HG03095 (cell line): ENCODE data around the gene CAMK2A.
A peak's percentile ranks its signal among the peaks of the same experiment; 100 is the strongest.

ENCODE experiments used
- ATAC-seq: cut with Tn5 transposase; IDR thresholded peaks from one replicate; pipeline ENCODE4 v1.9.1; 2021; ENCODE audit warnings: moderate library complexity; ENCODE audit not compliant: unreplicated experiment

CAMK2A gene

DNA sequence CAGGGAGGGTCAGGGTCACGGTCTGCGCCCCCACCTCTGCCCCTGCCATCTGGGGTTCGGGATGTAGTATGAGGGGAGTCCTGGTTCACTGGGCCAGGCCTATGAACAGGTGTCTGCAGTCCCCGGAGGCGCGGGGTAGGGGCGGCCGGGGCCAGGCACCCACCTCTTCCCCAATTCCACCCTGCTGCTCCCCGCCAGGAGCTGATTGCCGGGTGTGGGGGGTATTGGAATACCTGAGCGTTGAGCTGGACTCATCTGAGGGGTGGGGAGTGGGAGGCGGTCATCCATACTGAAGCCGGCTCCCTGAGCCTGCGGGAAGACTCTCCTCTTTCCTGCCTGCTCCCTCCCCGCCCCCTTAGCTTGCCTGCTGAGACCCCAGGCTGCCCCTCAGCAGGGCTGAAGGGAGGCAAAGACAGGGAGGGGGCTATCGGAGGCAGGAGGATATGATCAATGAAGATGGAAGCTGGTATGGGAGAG lies 99.0 kb downstream of the CAMK2A start:
- no peak for ATAC-seq

DNA sequence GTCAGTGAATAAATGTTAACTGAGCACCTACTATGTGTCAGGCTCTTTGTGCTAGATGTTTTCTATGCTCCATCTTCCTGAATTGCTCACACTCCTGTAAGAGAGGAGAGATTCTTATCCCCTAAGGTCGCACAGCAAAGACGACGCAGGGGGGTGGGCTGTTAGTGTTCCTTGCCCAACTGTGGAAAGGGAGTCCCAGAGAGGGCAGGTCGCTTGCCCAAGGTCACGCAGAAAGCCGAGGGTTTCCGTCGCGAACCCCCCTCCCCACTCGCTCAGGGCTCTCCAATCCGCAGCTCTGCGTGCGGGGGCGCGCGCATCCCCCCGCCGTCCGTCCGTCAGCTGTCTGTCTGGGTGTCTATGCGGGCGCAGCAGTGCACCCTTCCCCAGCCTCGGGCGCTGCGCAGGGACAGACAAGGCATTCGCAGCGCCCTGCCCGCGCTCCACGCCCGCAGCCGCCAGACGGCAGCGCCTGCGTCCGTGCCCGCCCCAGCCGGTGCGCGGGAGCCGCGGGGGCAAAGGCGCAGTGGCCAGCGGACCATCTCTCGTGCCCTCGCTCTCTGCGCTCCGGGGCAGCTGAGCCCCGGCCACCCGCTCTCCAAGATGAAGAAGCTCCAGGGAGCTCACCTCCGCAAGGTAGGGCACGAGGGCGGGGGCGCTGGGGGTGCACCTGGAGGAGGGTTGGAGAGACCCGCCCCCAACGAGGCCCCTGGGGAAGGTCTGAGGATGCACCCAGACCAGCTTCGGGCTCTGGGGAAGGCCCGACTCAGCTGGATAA lies 99.7 kb downstream of the CAMK2A start, which contains the start of gene SLC6A7:
Gene SLC6A7, plus strand, starts transcription at position 335 of the 775 bp plus-strand sequence. Its CDS starts 266 bp downstream, at position 601.
- no peak for ATAC-seq

DNA sequence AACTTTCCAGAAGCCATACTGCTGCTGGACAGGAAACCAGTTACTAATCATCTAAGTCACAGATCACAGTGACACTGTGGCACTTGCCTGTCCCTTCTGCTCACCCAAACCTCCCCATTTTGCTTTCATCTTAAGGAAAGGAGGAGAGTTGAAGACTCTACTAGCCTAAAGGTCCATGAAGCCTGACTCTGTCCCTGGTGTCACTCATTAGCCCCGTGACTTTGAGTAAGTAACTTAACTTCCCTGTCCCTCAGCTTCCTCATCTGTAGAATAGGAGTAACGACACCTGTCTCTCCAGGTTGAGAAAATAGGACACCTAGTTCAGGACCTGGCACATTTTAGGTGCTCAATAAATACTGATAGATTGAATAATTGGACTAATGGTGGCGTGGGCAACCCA lies 100.2 kb downstream of the CAMK2A start:
- ATAC-seq, result no peak

DNA sequence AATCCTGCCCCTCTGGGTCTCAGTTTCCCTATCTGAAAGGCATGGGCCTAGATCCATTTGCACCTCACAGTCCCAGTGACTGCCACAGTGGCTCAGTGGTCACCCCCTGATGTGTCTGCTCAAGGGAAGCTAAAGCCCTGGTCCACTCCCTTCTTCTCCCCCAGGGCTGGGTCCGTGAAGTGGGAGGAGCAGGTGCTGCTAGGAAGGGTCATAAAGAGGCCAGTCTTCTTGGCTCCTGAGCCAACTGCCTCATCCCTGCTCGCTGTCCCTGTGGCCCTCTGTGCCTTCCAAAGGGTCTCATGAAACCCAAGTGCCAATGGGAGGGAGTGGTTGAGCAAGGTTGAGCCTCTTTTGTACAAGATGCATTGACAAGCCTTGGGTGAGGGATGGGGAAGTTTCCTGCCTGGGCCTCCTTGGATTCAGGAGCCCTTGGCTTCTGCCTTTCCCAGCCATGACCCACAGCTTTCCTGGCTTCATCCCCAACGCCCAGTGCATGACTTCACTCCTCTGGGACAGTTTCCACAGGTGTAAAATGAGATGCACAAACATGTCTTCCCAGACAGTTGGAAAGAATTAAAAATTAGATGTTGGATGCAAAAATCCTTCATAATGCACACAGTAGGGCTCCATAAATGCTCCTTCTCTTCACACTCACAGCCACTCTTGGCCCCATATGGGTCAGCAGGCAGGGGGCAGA lies 101.3 kb downstream of the CAMK2A start:
- ATAC-seq, result no peak

DNA sequence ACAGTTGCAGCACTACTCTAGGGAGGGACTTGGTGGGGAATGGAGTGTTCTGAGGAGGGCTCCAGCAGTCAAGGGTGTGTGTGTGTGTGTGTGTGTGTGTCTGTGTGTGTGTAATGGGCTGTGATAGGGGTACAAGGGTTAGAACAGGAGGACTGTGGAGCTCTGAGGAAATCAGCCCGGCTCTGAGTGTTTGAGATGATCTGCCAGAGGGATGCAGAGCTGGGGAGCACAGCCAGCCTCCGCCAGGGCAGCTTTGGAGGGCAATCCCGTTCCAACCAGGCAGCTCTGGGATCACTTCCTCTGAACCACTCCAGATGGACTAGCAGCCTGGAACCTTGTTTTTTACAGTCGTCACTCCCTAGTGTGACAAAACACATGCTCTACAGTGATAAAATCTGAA lies 102.7 kb downstream of the CAMK2A start:
- ATAC-seq, result no peak

- ATAC-seq, result no peak
These were observed 103.4 kb downstream of the CAMK2A start for GRCh38 chr5:150186137-150186536.

DNA sequence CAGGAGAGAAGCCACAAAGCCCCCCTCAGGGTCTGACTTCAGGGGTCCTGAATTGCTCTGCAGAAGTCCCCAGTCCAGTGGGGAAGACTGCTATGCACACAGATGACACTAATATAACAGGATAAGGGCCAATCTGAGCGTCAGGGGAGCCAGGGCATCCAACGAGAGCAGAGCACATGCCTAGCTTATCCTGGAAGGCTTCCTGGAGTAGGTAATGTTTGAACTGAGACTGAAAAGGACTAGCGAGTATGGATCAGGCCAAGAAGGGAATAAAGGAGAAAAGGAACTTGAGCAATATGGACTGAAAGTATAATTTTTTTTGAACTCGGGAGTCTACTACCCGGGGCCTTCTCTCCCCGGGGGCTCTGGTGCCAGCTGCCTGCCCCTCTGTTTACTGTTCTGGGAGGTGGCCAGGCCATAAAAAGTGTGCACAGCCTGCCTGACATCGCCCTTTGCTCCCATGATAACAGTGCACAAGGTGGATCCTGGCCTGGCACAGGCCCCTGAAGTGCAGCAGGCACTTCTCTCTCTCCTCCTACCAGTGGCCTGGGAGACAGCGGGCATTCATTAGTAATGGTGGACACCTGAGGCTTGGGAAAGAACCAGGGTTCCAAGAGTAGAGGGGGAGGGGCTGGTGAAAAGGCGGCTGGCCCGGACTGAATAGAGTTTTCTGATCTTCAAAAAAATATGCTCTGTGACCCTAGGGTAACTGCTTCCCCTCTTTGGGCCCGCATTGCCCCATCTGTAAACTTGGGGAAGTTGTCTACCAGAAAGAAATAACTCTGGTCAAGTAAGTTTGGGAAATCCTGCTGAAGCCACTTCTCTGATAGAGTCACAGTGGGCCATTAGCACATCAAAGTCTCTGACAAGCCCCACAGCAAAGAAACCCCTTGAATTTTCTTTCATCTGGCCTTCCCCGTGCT lies 104.3 kb downstream of the CAMK2A start:
- no peak for ATAC-seq

- ATAC-seq, result no peak
These were observed 105.6 kb downstream of the CAMK2A start for GRCh38 chr5:150184006-150184405.

GRCh38 chr5:150183436-150183835 lies 106.1 kb downstream of the CAMK2A start:
- ATAC-seq, result no peak

DNA sequence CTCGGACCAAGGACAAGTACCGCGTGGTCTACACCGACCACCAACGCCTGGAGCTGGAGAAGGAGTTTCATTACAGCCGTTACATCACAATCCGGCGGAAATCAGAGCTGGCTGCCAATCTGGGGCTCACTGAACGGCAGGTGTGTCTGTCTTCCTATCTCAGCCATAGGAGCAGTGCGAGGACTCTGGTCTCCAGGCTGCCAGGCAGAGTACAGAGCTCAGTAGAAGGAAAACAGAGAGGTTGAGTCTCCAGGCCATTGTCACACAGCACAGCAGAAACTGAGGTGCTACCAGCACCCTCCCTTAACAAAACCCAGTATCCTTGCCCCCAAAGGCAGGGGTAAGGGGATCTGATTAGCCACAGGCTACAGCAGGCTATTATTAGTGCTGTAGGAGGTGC lies 106.8 kb downstream of the CAMK2A start:
- ATAC-seq, result no peak

DNA sequence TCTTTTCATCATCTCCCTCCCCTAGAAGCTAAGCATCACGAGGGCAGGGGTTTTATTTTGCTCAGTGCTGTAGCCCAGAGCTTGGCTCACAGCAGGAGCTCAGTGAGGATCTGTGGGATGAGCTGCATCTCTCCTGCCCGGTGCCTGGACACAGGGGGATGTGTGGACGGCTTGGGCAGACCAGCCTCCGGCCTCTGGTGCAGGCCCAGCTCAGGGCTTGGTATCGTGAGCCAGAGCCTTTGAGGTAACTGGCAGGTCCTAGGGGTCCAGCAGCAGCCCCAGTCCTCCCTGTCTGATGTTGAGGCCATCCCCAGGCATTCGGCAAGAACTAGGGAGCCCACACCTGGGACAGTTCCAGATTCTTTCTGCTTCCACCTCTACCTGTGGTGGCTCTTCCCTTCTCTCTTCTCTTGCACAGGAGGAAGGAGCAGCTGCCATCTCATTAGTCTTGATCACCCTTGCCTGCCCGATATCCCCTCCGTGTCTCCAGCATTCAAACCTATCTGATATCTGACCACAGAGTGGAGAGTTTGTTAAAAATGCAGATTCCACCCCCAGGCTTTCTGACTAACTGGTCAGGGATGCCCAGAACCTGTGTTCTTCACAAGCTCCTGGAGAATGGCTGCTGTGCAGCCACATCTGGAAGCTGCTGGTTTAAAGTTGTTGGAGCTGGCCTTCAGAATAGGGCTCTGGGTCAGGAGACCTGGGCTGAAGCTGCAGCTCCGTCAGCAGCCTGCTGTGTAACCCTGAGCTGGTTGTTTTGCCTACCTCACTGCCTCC lies 107.6 kb downstream of the CAMK2A start:
- no peak for ATAC-seq

GRCh38 chr5:150181027-150181426 lies 108.5 kb downstream of the CAMK2A start:
- no peak for ATAC-seq

GRCh38 chr5:150180241-150181026 lies 109.1 kb downstream of the CAMK2A start:
- no peak for ATAC-seq

GRCh38 chr5:150179019-150179620 lies 110.5 kb downstream of the CAMK2A start:
- no peak for ATAC-seq

- ATAC-seq, result peak; percentile 81
These were observed 111.3 kb downstream of the CAMK2A start for GRCh38 chr5:150178262-150178661.

DNA sequence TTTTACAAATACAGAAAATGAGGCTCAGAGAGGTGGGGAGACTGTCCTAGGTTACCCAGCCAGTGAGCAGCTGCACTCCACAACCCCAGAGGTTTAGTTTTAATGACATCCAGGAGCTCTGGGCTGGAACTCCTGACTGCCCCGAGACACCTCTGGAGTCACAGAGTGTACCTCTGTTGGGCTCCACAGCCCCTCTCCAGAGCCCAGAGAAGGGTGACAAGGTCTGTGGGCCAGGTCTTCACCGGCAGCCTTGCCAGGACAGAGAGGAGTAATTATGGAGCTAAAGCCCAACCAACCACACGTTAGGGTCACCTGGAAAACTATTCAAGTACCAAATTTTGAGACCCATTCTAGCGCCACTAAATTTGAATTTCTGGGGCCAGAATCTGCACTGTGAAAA lies 111.9 kb downstream of the CAMK2A start:
- ATAC-seq, result no peak

DNA sequence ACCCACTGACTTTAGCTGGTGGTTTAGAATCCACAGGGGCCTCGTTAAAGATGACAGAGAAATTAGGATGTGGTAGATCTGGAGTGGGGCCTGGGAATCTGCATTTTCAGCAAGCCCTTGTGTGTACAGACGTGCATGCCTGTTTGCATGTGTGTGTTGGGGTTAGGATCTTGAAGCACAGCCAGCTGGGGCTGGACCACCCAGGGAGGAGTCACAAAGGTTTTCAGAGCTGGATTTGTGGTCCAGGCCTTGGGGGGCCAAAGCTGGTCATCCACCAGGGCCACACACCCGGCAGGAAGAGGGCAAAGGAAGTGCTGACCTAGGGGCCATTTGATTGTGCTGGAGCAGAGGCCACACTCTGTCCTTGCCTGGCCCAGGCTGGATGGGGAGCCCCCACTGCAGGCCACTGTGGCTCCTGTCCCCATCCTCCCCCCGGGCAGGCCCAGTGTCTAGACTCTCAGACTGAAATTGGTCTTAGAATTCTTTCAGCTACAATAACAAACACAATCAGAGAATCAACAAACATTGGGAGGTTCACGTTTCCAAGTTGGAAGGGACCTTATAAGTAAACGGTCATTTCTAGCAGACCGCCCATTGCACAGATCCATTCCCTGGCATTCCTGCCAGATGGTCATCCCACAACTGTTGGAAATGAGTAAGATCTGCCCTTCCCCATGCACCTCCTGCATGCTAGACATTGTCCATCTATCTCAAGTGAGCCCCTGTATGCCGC lies 112.7 kb downstream of the CAMK2A start:
- ATAC-seq, result no peak

DNA sequence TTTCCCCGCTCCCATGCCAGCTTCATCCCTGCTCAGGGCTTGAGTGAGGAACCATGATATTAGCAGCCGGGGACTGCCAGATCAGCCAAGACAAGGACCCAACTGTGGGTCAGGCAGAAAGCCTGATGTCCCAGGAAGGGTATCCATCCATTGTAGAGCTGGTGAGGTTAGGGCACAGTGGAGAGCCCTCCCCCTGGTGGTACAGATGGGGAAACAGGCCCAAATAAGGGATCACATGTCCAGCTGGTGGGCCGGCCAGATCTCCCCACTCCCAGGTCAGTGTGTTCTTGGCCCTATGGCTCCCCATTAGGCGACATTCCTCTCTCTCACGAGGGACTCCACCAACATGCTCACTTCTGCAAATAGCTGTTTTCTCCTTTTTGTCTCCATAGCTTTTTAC lies 114.0 kb downstream of the CAMK2A start:
- no peak for ATAC-seq

DNA sequence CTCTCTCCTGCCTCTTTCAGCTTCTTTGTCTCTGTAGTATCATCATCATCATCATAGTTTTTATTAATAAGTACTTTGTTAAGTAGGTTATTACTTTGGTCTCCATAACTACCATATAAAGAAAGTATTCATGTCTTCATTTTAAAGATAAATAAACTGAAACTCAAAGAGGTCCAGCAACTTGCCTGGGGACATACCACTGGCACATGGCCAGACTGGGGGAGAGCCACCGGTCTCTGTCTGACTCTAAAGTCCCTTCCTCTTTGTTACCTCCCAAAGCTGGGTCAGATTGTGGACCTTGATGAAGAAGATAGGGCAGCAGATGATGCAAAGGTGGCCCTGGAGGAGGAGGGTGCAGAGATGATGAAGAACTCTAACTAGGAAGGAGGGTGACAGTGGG lies 114.5 kb downstream of the CAMK2A start:
- no peak for ATAC-seq
